ENCODE results near the gene PPP1R1B.

The PPP1R1B gene

DNA sequence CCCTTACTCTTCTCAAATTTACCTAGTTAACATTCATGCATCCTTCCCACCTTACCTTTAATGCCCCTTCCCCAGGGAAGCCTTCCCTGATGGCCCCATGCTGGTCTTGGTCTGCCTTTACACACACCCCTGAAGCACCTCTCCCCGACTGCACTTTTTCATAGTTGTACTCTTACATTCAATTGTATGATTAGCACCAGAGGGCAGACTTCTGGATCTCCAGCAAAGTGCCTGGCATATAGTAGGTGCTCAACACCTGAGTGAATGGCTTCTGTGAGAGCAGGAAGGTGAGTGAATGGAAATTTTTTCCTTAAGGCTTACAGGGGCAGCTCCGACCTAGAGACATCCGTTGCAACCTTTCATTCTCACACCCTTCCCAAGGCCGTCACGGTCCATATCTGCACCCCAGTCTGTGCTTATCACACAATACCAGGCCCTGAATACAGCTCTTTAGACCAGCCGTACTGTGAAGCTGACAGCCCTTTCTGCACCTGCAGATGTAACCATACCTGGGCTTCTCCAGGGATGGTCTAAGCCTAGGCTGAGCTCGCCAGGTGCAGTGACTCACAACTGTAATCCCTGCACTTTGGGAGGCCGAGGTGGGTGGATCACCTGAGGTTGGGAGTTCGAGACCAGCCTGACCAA is 56.7 kb downstream of the PPP1R1B start:
- DNase-seq (ENCODE audit: low read depth in 2 of 2): no peak

DNA sequence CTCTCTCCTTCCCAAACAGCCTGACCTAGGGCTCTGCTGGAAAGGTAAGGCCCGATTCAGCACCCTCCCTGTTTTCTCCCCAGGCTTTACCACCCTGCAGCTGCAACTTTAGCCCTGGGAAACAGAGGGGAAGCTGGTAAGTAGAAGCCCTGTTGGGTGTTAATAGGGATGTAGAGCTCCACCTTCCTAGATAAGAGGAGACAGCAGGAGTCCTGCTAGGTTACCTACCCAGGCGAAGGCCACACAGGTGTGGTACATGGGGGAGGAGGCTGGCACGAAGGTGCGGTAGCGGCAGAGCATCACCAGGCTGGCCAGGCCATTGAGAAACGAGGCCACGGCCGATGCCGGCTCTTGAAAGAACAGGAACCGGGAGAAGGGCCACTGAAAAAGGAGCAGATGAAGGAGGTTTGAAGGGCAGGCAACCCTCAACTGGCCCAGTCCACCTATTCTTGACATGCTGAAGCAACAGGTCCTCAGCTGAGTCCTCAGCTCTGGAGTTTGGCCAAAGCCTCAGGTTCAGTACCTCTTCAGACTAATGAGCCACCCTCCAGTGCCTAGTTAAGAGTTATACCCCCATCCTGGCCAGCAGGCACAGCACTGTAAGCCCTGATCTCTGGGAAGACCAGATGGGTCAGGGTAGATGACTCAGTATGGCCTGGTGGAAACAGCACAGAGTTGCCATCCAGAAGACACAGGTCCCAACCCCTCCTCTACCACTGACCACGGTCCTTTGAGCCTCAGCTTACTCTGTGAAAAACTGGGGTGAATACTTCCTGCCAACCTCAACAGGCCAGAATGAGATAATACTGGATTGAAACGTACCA is 57.8 kb downstream of the PPP1R1B start:
- no peak for DNase-seq (ENCODE audit: low read depth in 2 of 2)

Measured in stimulated activated CD4-positive, alpha-beta T cell treated with anti-CD3 and anti-CD28 coated beads, Interleukin-15, amount 100 ng/mL, for 48 hours (primary cell).